HepG2 (cell line): Measurements from ENCODE around the gene GTF3C5. TPM values are rescaled to one million over a fixed set of nuclear protein-coding genes. Genes with fewer than 3 reads are reported as not detected.

Experiments
- GATA4 ChIP-seq: sonication (generic); IDR thresholded peaks from 2 replicates; pipeline ENCODE4 v1.6.1; 2016; ENCODE audit warnings: antibody characterized with exemption, low read depth, borderline replicate concordance
- HNRNPL ChIP-seq: fragments of 200-400 bp; formaldehyde crosslinking; IDR thresholded peaks from 2 replicates; pipeline ENCODE4 v1.6.1; 2017; ENCODE audit warnings: mild to moderate bottlenecking, low read depth, low read length
- HOXA3 ChIP-seq: sonication (generic); formaldehyde crosslinking; IDR thresholded peaks from 2 replicates; pipeline ENCODE4 v1.5.0; 2020; ENCODE audit warnings: missing genetic modification reagents
- MTF1 ChIP-seq: sonication (generic); formaldehyde crosslinking; IDR thresholded peaks from 2 replicates; pipeline ENCODE4 v1.5.0; 2020; ENCODE audit warnings: missing genetic modification reagents
- SIX4 ChIP-seq: sonication (generic); formaldehyde crosslinking; IDR thresholded peaks from 2 replicates; pipeline ENCODE4 v1.4.0; 2020; ENCODE audit warnings: missing genetic modification reagents
- SRSF9 ChIP-seq: fragments of 200-400 bp; formaldehyde crosslinking; IDR thresholded peaks from 2 replicates; pipeline ENCODE4 v1.6.1; 2018; ENCODE audit warnings: borderline replicate concordance, mild to moderate bottlenecking, low read depth, low read length; ENCODE audit not compliant: insufficient read depth, poor library complexity, severe bottlenecking
- SRY ChIP-seq: sonication (generic); formaldehyde crosslinking; IDR thresholded peaks from 2 replicates; pipeline ENCODE4 v1.8.0; 2022; ENCODE audit warnings: mild to moderate bottlenecking, missing genetic modification reagents
- SUZ12 ChIP-seq: fragments of 150-350 bp; IDR thresholded peaks from 2 replicates; pipeline ENCODE4 v1.6.1; 2014; ENCODE audit warnings: low read depth, low read length
- ZNF232 ChIP-seq: sonication (generic); formaldehyde crosslinking; IDR thresholded peaks from 2 replicates; pipeline ENCODE4 v1.4.0; 2020; ENCODE audit warnings: missing genetic modification reagents, borderline replicate concordance
- ZNF251 ChIP-seq: sonication (generic); formaldehyde crosslinking; IDR thresholded peaks from 2 replicates; pipeline ENCODE4 v1.9.0; 2021; ENCODE audit warnings: mild to moderate bottlenecking, missing genetic modification reagents
- ZNF597 ChIP-seq: sonication (generic); formaldehyde crosslinking; IDR thresholded peaks from 2 replicates; pipeline ENCODE4 v1.5.0; 2020; ENCODE audit warnings: missing genetic modification reagents
- ZNF644 ChIP-seq: IDR thresholded peaks from 2 replicates; pipeline ENCODE4 v1.6.1; 2016; ENCODE audit warnings: low read depth
- ZNF761 ChIP-seq: sonication (generic); formaldehyde crosslinking; conservative IDR thresholded peaks from 2 replicates; pipeline ENCODE4 v1.4.0; 2020; ENCODE audit warnings: mild to moderate bottlenecking, missing genetic modification reagents
- ZNF768 ChIP-seq: sonication (generic); formaldehyde crosslinking; IDR thresholded peaks from 2 replicates; pipeline ENCODE4 v1.4.0; 2020; ENCODE audit warnings: missing genetic modification reagents
- ZZZ3 ChIP-seq: sonication (generic); formaldehyde crosslinking; IDR thresholded peaks from 2 replicates; pipeline ENCODE4 v1.4.0; 2020; ENCODE audit warnings: missing genetic modification reagents, mild to moderate bottlenecking, borderline replicate concordance
- polyA plus RNA-seq, 8 experiments: library from polyadenylated mRNA; depleted of rRNA in 3 of 8; stranded (reverse) in 7 of 8; unstranded in 1 of 8; fragments of >200 nt; fragmentation: Illumina TruSeq in 4 of 8; extraction: Trizol in 4 of 8; gene quantifications; 2 replicates each; pipeline versions ENCODE4 v1.2.1 to v1.2.3, GENCODE V29; 2011 to 2016; ENCODE audit warnings: low read depth in 4 of 8, missing spikeins in 1 of 8, mixed read lengths in 1 of 8; ENCODE audit not compliant: insufficient read depth in 1 of 8
- total RNA-seq, 5 experiments: library from RNA; depleted of rRNA; stranded (reverse); fragments of >200 nt; fragmentation: Illumina TruSeq; extraction: Trizol; gene quantifications; 2 replicates each; pipeline ENCODE4 v1.2.3, GENCODE V29; 2016; ENCODE audit warnings: low read depth in 1 of 5
- TF ChIP-seq, protein P1 (sequence below): sonication (generic); formaldehyde crosslinking; IDR thresholded peaks from 2 replicates; pipeline ENCODE4 v1.9.0; 2021; ENCODE audit warnings: missing genetic modification reagents, borderline replicate concordance
- TF ChIP-seq, protein P2 (sequence below), 2 experiments: sonication (generic) in 1 of 2; formaldehyde crosslinking in 1 of 2; IDR thresholded peaks; 2 replicates each; pipeline versions ENCODE4 v1.4.0 to v1.6.1; 2016 to 2020; ENCODE audit warnings: borderline replicate concordance in 1 of 2, low read depth in 1 of 2, mild to moderate bottlenecking in 1 of 2, missing genetic modification reagents in 1 of 2
- TF ChIP-seq, protein P3 (sequence below): sonication (generic); formaldehyde crosslinking; conservative IDR thresholded peaks from 2 replicates; pipeline ENCODE4 v1.8.0; 2022; ENCODE audit warnings: missing genetic modification reagents
- TF ChIP-seq, protein P4 (sequence below): sonication (generic); formaldehyde crosslinking; IDR thresholded peaks from 2 replicates; pipeline ENCODE4 v1.4.0; 2020; ENCODE audit warnings: missing genetic modification reagents

Gene GTF3C5
- total and polyA plus RNA-seq, 2 of the 13 experiments (the other 11 are each of a cell fraction or from before 2014, with no cell fraction given): 66.9 to 92.6 TPM

- TF ChIP-seq ZNF597 (CRISPR knock-in tag) (0 out of 2 replicates have a peak, but pooled peaks have one; percentile 38), HOXA3 (peak; percentile 40; the same call in 1 of the 2 replicates), ZNF761 (0 out of 2 replicates have a peak, but pooled peaks have one; percentile 18), ZZZ3 (CRISPR knock-in tag) (0 out of 2 replicates have a peak, but pooled peaks have one; percentile 18), MTF1 (CRISPR knock-in tag) (0 out of 2 replicates have a peak, but pooled peaks have one; percentile 48), SRY (CRISPR knock-in tag) (no peak), SUZ12 (no peak), SRSF9 (no peak), ZNF251 (CRISPR knock-in tag) (no peak), ZNF768 (CRISPR knock-in tag) (peak; percentile 22; the same call in 1 of the 2 replicates), GATA4 (no peak), HNRNPL (no peak), ZNF232 (CRISPR knock-in tag) (0 out of 2 replicates have a peak, but pooled peaks have one; percentile 19), SIX4 (CRISPR knock-in tag) (no peak), ZNF644 (CRISPR knock-in tag) (no peak)
- TF ChIP-seq, protein P1, sequence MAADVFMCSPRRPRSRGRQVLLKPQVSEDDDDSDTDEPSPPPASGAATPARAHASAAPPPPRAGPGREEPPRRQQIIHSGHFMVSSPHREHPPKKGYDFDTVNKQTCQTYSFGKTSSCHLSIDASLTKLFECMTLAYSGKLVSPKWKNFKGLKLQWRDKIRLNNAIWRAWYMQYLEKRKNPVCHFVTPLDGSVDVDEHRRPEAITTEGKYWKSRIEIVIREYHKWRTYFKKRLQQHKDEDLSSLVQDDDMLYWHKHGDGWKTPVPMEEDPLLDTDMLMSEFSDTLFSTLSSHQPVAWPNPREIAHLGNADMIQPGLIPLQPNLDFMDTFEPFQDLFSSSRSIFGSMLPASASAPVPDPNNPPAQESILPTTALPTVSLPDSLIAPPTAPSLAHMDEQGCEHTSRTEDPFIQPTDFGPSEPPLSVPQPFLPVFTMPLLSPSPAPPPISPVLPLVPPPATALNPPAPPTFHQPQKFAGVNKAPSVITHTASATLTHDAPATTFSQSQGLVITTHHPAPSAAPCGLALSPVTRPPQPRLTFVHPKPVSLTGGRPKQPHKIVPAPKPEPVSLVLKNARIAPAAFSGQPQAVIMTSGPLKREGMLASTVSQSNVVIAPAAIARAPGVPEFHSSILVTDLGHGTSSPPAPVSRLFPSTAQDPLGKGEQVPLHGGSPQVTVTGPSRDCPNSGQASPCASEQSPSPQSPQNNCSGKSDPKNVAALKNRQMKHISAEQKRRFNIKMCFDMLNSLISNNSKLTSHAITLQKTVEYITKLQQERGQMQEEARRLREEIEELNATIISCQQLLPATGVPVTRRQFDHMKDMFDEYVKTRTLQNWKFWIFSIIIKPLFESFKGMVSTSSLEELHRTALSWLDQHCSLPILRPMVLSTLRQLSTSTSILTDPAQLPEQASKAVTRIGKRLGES (CRISPR knock-in tag): 0 out of 2 replicates have a peak, but pooled peaks have one; percentile 58
- TF ChIP-seq, protein P2, sequence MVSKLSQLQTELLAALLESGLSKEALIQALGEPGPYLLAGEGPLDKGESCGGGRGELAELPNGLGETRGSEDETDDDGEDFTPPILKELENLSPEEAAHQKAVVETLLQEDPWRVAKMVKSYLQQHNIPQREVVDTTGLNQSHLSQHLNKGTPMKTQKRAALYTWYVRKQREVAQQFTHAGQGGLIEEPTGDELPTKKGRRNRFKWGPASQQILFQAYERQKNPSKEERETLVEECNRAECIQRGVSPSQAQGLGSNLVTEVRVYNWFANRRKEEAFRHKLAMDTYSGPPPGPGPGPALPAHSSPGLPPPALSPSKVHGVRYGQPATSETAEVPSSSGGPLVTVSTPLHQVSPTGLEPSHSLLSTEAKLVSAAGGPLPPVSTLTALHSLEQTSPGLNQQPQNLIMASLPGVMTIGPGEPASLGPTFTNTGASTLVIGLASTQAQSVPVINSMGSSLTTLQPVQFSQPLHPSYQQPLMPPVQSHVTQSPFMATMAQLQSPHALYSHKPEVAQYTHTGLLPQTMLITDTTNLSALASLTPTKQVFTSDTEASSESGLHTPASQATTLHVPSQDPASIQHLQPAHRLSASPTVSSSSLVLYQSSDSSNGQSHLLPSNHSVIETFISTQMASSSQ (IDR thresholded peaks at IDR 0.05; ENCODE audit: low read depth): no peak
- TF ChIP-seq, protein P2 (CRISPR knock-in tag; IDR thresholded peaks at IDR 0.05; ENCODE audit: borderline replicate concordance): no peak
- TF ChIP-seq, protein P3, sequence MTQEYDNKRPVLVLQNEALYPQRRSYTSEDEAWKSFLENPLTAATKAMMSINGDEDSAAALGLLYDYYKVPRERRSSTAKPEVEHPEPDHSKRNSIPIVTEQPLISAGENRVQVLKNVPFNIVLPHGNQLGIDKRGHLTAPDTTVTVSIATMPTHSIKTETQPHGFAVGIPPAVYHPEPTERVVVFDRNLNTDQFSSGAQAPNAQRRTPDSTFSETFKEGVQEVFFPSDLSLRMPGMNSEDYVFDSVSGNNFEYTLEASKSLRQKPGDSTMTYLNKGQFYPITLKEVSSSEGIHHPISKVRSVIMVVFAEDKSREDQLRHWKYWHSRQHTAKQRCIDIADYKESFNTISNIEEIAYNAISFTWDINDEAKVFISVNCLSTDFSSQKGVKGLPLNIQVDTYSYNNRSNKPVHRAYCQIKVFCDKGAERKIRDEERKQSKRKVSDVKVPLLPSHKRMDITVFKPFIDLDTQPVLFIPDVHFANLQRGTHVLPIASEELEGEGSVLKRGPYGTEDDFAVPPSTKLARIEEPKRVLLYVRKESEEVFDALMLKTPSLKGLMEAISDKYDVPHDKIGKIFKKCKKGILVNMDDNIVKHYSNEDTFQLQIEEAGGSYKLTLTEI (CRISPR knock-in tag): no peak
- TF ChIP-seq, protein P4, sequence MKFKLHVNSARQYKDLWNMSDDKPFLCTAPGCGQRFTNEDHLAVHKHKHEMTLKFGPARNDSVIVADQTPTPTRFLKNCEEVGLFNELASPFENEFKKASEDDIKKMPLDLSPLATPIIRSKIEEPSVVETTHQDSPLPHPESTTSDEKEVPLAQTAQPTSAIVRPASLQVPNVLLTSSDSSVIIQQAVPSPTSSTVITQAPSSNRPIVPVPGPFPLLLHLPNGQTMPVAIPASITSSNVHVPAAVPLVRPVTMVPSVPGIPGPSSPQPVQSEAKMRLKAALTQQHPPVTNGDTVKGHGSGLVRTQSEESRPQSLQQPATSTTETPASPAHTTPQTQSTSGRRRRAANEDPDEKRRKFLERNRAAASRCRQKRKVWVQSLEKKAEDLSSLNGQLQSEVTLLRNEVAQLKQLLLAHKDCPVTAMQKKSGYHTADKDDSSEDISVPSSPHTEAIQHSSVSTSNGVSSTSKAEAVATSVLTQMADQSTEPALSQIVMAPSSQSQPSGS (CRISPR knock-in tag): no peak
Measured at GRCh38 chr9:133029994-133030316, 842 bp upstream of the GTF3C5 start (continued).
